HuH-7 (cell line): ENCODE results near the gene TSPOAP1.
A peak's percentile ranks its signal among the peaks of the same experiment; 100 is the strongest.

ENCODE experiments used
- DNase-seq: peaks from one replicate; pipeline ENCODE4 v3.0.0; 2011; ENCODE audit warnings: low spot score

TSPOAP1 gene

GRCh38 chr17:58327363-58328194 is 1.0 kb downstream of the TSPOAP1 start:
- DNase-seq = no peak

GRCh38 chr17:58326609-58327362 is 1.8 kb downstream of the TSPOAP1 start:
- no peak for DNase-seq

- peak; percentile 67 for DNase-seq
These were observed 2.6 kb downstream of the TSPOAP1 start for GRCh38 chr17:58325976-58326468.

DNA sequence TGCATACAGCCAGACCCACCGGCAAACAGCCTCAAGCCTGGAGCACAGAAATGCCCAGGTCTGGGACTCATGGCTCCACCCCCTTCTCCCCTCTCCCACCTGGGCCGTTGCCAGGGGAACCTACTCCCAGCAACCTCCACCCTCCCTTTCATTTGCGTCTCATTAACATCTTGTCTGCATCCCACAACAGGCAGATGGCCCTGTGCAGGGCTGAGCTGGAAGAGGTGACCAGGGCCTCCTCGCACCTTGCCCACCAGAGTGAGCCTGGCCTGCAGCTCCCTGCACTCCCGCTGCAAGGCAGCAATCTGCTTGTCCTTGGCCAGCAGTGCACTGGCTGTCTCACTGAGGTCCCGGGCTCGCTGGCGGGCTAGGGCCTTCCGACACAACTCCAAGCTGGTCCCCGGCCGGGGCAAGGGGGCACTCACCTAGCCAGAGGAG is 3.3 kb downstream of the TSPOAP1 start:
- peak; percentile 45 for DNase-seq

DNA sequence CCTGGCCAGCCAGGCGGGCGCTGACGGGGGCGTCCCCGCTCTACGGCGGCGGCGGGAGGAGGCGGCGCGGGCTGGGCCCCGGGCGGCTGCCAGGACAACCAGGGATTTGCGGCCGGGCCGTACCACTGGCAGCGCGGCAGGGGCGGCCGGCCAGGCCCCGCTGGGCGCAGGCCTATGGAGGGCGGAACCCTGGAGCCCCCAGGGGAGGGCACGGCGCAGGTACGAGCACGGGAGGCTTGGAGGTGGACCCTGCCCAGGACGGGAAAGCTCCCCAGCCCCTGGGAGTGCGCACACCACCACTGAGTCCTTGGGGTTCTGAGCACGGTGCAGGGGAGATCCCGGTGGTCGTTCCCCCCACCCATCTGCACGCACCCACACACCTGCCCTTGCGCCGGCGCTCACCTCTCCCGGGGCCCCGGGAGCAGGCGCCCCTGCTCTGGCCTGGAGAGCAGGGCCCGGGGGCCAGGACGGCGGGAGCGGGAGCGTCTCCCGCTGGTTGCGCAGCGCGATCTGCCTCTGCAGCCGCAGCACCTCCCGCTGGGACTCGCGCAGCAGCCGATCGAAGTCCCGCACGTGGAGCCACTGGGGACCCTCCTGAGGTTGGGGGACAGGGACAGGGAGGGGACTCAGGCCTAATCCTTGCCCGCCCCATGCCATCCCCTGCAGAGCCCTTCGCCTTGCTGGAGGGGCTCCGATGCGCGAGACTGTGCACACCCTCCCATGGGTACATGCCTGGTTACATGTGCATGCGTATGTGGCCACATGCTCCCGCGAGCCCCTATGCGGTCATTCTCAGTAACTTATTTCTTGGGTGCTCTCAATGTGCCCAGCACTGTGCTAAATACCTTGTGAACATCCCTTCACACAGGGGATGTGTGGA is 3.9 kb downstream of the TSPOAP1 start:
- DNase-seq = peak; percentile 80

DNA sequence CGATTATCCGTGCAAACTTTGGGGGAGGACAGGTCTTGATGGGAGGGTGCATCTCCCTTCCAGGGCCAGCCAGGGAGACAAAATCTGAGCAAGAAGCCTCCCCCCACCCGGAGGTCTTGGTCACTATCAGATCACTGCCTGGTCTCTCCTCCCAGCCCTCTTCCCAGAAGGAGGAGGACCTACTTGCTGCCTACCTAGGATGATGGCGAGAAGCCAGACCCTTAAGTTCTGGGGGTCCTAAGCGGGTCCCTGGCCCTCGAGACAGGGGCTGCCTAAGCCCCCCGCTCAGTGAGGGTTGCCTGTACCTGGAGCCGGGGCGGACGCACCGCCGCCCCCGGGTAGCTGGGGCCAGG is 4.6 kb downstream of the TSPOAP1 start:
- DNase-seq = no peak

DNA sequence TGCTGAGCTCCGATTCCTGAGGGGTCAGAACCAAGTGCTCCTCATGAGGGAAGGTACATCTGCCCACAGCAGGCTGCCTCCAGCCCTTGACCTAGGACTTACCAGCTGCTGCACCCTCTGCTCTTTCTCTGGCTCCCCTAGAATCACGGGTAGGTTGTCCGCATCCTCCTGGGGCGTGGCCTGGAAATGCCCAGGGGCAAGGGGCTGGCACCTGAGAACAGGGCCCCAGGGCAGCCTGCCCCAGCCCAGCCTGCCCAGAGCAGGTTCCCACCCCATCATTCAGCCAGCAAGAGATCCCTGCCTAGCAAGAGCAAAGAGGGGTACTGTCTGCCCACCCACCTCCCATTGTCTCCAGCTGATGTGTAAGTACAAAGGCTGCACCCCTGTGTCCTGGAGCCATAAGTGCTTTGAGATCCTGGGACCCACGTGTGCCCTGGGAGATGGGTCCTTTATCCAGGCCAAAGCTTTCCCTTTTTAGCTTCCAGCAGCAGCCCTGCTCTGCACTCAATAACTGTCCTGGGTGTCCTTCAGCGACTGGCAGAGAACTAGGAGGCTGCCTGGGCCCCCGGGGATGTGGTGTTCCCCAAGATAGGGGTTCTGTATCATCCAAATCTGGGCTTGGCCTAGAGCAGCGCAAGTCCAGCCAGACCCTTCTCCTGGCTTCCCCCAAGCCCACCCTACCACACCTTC is 5.1 kb downstream of the TSPOAP1 start:
- no peak for DNase-seq

DNA sequence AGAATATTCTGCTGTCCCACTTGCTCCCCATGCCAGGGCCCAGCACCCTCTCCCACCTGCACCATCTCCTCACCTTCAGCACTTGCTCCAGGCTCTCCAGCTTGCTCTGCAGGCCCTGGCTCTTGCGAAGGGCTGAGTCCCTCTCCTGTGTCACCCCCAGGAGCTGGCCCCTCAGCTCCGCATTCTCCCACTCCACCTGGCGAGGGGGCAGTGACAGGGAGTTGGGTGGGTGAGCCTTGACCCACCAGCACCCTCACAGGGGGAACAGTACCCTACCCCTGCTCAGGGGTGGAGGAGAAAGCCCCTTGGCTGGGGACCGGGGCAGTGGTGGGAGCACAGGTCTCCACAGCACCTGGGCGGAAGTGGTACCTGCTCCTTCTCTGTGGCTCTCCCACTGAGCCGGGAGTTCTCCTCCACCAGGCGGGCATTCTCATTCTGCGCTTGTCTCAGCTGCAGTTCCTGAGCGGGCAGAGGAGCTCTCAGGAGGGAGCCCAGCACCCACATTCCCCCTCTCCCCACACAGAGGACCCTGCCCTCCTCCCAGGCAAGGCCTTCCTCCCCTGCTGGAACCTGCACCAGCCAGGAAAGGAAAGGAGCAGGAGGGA is 5.9 kb downstream of the TSPOAP1 start:
- DNase-seq = no peak

- DNase-seq = no peak
These were observed 6.7 kb downstream of the TSPOAP1 start for GRCh38 chr17:58321571-58322525.

DNA sequence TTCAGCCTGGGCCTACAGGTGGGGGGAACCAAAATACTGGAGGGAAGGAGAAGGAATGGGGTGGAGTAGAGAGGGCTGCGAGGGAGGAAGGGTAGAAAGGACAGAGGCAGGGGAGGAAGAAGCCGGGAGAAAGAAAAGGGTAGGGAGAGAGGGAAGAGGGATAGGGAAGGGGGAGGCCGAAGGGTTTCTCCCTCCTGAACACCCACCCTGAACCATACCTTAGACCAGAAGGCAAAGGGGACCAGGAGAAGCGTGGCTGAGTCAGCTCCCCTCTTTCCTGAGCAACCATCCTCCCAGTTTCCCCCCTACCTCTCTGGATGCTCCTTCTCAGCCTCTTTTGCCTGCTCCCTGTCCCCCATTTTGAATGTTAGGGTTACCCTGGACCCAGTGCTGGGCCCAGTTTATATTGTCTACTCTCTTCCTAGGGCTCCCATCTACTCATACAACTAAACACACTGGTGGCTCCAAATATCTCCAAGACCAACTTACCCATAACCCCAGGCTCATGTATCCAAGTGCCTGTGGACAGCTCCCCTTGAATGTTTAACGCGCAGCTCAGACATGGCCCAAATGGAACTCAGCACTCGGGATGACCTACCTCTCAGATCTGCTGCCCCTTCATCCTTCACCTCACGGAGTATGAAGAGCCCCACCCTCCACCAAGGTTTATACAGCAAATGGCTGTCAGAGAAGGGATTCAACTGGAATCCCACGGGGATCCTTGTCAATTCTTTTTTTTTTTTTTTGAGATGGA is 7.8 kb downstream of the TSPOAP1 start:
- no peak for DNase-seq

DNA sequence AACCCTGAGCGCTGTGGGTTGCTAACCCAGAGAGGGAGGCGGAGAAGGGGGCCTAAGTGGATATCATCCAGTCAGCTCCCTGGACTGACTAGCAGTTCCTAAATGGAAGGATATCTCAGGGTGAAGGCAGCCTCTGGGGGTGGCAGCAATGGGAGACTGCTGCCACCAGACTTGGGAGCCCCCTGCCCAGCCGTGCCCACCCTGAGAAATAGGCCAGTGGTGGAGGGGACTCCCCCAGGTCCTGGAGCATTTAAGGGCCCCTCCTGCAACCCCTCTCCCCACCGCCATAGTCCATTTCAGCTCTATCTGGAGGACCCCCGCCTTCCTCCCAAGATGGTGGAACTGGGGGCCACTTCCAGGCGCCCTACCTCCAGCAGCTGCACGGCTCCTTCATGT is 8.4 kb downstream of the TSPOAP1 start:
- no peak for DNase-seq

DNA sequence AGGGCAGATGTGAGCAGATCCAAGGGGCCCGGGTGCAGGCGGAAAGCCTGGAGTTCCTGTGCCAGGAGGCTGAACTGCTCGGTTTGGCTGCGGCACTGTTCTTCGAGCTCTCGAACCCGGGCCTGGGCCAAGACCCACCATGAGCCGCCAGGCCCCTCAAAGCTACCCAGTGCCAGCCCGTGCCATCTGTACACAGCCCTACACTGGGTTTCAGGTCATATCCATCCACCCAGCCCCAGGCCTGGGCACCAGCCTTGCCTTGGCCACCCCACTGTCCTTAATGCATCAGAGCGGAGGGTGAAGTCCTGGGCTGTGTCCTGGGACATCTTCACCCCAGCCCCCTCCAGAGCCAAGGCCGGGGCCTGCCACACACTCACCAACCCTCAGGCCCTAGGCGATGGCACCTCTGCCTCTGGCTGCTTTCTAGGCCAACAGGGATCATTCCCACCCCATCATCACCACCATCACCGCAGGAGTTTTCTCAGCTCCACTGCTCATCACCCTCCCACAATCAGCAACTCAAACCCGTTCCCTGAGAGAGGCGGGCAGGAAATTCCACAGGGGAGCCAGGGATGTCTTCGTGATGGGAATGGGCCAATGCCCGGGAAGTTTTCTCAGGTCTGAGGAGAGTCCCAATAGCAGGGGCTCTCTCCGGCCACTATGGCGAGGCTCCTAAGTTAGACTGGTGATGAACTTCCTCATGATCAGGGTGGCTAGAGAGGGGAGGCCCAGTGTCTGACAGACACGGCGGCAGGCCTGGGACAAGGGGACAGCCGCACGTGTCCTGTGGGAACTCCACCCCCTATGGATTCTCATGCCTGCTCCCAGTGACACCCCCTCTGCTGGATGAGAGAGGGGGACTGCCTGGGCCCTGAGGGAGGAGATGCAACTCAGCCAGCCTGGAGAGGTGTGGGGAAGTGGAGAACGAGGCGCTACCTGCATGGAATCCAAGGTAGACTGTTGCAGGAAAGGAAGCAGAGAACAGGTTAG is 9.1 kb downstream of the TSPOAP1 start:
- no peak for DNase-seq

DNA sequence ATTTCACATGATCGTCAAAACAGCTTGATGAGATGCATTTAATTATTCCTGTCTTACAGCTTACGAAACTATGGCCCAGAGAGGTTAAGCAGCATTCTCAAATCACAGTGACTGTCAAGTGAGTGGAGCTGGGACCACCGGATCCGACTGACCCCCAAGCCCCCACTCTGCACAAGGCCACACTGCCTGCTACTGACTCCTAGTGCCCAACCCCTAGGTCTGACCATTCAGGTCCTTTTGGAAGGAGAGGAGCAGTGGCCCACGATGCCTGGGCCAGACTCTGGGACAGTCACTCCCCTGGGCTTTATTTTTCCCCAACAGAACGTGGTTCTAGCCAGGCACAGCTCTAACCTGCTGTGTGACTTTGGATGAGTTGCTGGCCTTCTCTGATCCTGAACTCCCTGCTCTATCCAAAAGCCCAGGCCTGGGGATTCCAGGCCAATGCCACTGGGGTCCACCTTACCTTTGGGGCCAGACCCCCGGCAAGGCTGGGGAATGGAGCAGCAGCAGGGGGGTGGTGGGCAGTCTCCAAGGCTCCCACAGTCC is 9.9 kb downstream of the TSPOAP1 start:
- DNase-seq = no peak

DNA sequence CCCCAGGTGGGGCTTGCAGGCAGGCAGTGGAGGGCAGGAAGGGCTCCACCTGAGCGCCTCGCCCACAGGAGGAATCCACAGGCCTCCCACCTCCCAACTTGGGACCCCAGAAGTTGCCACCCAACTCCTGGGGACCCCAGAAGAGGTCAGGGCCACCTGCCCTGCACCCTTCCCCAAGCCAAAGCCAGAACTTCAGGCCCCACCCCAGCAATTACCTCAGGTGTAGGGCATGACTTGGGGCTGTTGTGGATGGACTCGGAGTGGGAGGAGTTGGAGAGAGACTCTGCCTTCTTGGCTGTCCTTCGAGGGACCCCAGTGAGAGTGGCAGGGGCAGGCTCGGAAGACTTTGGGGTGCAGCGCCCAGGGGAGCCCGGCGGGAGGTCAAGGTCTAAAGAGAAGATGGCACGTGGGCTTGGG is 10.5 kb downstream of the TSPOAP1 start:
- DNase-seq = no peak

DNA sequence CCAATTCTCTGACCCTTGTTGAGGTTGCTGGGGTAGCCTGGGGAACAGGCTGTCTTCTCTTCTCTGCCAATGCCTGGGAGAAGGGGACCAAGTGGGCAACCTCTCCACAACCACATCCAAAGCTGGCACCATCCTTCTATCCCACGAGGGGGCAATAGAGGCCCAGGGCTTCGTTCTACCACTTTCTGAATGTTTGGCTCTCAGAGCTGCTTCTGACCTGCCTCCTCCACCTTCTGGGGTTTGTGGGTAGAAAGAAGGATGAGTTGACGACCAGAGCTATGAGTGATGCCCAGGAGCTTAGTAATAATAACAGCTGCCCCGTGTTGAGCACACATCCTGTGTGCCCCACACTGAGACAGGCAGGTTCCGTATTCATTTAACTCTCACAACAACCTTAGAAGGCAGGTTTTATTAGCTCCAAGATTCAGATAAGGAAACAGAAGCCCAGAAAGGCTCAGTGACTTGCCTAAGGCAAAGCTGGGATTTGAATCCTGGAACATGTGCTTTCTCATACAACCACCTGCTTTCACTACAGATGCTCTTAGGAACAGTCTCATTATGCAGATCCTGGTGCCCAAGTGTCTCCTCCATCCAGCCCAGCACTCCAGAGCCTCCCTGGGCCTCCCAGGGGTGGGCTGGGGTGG is 11.1 kb downstream of the TSPOAP1 start:
- DNase-seq = peak; percentile 93

- DNase-seq = no peak
These were observed 12.2 kb downstream of the TSPOAP1 start for GRCh38 chr17:58316260-58316960.

DNA sequence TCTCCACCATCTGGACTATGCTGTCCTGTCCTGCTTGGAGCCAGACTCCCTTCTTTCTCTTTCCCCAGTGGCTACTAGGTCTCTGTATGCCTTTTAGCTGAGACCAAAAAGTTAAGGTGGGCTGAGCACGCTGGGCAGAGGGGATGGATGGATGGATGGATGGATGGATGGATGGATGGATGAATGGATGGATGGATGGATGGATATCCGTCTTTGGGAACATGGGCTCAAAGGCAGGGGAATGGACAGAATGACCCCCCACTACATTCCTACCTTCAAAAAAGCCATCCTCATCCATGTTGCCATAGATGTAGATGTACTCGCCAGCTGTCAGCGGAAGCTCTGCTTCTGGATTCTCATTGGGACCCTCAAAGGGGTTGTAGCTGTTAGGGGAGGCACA is 12.8 kb downstream of the TSPOAP1 start:
- DNase-seq = no peak
